Myocyte (in vitro differentiated cells): ENCODE measurements around the gene NRK. TPM values are rescaled to one million over a fixed set of nuclear protein-coding genes. Genes with fewer than 3 reads are reported as not detected.
"Not testable (repeated sequence)": the region's sequence is repeated elsewhere in the genome, so short reads cannot be mapped to it uniquely, and the experiment has no call there.

Experiments used
- DNase-seq: peaks from one replicate; pipeline ENCODE4 v3.0.0-alpha.2; 2012; ENCODE audit warnings: low read depth
- total RNA-seq: library from RNA; depleted of rRNA; stranded (reverse); fragments of >200 nt; gene quantifications from 2 replicates; pipeline ENCODE4 v1.2.3, GENCODE V29; 2014

NRK gene
- total RNA-seq, 1 donor from 2014 or later = not detected

DNA sequence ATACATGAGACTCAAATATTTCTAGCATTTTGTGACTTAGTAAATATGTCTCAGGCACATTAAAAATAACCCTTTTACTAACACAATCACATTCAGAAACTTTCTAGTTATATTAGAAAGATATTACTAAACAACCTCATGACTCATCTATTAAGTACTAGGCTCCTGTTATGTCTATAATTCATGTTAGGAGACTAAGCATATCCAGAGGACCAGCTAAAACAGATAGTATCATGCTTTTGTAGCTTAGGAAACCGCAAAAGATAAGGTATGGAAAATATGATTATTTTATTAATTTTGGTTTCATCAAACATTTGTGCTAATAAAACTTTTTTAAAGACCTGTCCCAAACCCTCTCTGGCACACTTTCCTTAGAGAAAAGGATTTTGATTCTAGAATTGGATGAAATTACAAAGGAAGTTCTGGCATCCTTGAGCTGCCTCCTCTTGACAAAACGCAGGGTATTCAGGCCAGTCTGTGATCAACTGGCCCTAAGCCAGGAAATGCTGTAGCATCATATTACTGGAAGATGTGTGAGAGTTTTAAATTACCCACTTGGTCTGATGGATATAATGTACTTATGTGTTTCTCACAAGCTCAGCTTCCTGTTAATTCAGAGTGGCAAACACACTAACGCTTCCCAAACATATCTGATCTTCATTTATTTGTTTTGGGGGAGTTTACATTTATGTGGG lies 60.4 kb downstream of the NRK start:
- DNase-seq = peak; percentile 13

DNA sequence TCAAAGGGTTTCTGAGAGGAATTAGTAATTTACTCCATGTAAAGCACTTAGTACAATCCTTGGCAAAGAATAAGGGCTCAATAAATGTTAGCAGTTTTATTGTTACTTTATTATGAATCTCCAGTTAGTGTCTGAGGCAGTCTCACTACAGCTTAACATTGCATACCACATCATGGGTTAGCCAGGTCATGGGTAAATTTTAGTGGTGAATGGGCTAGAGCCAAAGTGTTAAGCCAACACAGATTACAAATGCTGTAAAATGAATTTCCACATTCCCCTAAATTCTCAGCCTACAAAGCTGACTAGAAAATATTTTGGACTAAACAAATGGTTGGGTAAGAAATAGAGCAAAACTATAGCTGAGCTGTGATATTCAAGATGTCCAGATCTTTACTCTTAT lies 72.4 kb downstream of the NRK start:
- DNase-seq = no peak

DNA sequence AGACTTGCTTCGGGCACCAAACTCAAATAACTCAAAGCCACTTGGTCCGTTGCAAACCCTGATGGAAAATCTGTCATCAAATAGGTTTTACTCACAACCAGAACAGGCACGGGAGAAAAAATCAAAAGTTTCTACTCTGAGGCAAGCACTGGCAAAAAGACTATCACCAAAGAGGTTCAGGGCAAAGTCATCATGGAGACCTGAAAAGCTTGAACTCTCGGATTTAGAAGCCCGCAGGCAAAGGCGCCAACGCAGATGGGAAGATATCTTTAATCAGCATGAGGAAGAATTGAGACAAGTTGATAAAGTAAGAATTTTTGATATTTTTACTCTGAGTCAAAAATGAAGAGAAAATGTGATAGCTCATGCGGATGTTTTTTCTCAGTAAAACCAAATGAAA lies 87.2 kb downstream of the NRK start:
- DNase-seq = no peak

DNA sequence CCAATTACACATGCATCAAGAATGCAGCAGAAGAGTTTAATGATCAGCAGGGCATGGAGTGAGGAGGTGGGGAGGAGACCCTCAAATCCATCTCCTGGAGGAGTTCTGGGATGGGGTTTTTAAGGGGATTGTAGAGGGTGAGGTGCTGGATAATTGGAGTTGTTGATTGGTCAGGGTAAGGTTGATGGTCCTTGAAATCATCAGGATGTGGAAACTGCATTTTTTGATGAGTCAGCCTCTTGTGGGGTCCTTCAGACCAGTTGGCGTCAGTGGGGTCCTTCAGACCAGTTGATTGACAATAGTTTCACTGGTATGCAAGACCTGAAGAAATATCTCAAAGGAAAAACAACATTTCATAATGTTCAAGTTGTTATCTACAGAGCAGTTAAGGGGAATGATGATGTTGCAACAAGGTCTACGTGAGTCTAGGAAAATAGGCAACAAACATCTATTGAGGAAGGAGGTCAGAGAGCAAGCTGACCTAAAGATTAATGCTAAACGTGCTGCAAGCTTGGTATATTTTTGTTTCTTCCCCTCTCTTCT lies 88.3 kb downstream of the NRK start:
- no peak for DNase-seq

DNA sequence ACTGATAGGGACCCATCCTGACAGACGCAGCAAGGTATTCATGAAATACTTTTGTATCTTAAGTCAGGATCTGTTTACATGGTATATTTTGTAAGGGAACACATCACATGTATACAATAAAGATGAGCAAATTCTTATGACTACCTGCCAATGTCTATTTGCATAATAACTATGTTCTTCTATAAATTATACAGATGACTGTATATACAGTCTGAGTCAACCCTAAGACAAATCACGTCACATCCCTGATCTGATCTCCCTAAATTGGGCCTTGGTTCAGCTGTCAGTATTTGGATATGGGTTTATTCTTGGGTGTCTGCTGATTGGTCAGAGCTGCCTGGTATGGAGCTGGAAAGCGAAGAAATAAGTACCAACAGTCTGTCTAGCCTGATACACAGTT lies 122.9 kb downstream of the NRK start:
- DNase-seq = no peak

DNA sequence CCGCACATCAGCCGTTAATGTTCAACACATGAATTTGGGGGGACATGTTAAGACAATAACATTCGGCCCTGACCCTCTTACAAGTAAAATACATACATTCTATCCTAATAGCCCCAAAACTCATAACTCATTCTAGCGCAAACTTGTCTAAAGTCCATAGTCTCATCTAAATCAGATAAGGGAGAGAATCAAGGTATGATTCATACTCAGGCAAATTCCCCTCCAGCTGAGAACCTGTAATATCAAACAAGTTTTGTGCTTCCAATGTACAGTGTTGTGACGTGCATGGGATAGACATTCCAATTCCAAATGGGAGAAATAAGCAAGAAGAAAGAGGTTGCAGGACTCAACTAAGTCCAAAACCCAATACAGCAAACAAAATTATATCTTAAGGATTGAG lies 147.1 kb downstream of the NRK start:
- DNase-seq = no peak

DNA sequence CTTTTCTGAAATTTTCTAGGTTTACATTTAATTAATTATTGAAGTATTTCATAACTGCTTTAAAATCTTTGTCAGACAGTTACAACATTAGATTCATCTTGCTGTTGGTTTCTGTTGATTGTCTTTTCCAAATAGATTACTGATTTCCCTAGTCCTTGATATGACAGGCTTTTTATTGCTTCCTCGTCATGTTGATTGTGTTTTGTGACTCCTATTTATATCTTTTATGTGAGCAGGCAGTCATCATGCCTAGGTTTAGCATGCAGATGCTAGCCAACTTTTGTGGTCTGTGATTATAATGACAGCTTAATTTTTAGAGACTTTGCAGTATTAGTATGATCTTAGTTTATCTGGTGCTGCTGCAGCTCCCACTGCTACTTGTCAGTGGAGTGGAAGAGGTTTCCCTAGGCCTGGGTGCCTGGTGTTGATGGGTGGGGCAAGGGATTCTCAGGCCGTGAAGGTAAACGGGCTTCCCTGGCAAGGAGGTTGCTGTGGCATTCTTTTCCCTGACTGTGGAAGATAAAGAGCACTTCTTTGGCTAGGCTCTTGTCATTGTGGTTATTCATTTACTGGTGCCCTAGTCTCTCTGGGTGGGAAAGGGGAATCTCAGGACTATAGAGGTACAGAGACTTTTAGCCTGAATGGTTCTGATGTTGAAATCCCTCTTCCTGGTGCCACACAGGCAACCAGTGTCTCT lies 150.5 kb downstream of the NRK start:
- DNase-seq = no peak

DNA sequence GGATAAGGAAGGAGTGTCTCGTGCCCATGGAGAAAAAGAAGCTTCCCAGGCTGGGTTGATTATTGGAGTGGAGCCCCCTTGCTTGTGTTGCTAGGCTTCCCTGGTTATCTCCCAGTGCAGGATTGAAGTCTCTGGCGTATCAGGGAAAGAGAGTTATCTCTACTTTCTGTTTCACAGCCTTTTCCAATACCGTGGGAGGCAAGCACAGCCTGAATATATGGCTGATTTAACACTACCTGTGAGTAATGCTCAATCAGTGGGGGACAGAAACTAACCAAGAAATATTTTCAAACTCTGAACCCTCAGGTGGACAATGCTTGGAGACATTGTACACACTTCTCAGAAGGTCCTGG lies 151.0 kb downstream of the NRK start:
- DNase-seq = no peak

DNA sequence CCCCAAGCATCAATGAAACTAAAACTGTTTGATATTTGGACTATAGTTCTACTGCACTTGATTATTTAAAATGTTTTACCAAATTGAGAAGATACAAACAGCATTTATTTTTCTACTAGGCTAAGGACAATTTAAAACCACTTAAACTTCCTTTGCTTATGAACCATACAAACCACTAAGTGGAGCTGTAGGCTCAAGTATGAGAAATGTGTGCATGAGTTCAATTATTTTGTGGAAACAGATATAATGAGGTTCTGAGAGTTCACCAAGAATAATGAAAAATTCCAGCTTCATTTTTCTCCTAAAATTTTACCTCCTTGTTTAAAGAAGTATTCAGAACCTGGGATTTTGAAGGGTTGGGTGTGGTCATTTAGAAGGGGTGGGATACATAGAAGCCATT lies 153.0 kb downstream of the NRK start:
- peak; percentile 5 for DNase-seq

DNA sequence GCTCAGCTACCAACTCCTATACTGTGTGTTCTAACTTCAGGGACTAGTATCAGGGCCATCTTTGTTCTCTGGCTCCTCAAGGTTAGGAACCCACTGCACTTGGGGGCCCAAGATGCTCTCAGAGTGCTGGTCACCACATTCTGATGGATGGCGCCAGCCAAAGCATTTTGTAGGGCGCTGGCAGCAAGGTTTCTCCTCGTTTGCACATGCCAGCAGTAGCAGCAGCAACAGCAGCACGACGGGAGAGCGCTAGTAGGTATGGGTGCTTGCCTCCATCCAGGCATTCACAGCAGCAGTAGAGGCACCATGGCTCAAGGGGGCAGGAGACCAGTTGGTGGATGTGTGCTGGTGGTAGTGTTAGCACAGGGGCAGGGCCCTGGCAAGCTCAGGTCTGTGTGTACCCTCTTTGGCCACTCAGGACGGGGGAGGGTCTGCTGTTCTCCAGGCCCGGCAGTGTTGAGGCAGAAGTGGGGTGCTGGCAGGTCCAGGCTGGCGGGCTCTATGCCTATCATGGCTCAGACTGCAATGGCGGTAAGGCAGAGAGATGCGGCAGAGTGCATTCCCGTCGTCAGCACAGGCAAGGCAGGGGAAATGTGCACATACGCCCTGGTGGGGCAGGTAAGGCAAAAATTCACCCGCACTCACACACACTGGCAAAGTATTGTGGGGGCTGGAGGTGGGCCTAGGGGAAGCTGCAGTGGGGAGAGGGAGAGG lies 159.6 kb downstream of the NRK start:
- no peak for DNase-seq

DNA sequence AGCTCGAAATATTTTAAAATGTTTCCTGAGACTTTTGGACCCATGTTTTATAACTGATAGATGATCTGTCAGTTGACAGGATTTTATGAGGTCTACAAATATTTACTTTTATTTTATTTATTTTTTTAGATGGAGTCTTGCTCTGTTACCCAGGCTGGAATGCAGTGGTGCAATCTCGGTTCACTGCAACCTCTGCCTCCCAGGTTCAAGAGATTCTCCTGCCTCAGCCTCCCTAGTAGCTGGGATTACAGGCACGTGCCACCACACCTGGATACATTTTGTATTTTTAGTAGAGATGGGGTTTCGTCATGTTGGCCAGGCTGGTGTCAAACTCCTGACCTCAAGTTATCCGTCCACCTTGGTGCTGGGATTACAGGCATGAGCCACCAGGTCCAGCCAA lies 166.1 kb downstream of the NRK start:
- DNase-seq = not testable (repeated sequence)

DNA sequence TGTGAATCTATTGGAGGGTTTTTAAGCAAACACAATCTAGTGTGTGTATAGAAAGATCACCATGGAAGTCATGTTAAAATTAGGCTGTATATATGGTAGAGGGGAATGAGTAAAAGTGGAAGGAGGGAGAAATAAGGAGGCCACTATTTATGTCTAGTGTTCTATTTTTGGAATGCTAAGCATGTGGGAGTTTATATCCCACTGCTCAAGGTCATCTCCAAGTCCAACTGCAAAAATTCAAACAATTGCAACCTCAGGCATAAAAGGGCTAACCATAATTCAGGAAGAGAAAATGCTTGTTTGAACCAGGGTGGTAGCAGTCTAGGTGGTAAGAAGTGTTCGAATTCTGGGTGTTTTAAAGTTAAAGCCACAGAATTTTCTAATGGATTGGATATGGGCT lies 177.0 kb downstream of the NRK start:
- DNase-seq = no peak

DNA sequence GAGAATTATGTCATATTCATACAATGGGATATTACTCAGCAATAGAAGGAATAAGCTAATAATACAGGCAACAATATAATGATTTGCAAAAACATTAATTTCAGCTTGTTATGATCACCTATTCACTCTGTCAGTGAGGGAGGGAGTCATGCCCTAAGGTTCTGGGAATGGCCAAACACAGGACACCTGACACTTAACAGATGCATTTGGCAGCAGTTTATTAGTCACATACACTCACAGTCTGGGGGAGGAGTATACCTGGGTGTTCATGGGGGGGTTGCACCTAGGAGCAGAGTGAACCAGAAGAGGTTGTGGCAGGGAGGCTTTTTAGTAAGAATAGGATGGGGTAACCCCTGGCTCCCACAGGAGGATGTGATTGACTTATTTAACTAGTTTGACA lies 177.9 kb downstream of the NRK start:
- DNase-seq = no peak

DNA sequence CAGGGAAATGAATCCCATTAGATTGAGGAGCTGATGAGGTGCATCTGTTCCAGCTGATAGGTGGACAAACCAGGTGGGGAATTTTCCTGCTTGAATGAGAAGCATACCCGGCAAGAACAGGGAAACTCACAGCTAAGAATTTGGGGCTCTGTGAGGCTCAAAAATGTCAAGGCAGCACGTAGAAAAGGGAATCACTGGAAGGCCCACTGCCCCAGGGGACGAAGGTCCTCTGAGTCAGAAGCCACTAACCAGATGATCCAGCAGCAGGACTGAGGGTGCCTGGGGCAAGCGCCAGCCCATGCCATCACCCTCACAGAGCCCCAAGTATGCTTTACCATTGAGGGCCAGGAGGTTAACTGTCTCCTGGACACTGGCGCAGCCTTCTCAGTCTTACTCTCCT lies 178.3 kb downstream of the NRK start:
- DNase-seq = not testable (repeated sequence)

DNA sequence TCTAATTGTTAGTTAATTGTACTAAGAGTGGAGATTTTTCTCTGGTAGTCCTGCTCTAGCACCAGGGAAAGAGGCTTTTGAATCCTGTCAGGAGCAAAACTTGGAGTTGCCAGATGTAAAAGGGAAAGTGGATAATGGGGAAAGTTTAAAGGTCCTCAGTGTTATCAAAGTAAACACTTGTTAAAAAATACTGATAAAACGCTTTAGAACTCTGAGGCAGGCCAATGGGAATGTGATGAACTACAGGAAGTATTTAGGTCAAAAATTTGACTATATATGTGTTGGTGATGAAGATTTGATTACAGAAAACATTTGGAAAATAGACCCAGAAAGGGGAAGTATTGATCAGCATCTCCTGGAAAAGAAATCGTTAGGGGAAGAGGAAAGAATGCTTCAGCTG lies 183.3 kb downstream of the NRK start:
- no peak for DNase-seq

DNA sequence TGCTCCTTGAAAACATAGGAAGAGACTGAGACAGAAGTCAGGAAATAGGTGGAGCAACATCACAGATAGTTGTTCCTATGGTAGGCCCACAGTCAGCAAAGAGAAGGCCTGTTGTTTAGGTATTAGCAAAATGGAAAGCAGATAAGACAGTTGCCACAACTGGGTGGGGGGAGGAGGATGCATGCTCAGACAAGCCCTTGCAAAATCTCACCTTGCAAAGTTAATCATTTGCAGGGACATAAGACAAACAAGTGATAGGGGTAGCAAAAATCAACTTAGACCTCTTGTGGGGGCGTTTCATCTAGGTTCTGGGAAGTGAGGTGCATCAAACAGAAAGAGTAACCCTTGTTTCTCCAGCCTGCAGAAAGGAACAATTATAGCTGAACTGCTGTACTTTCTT lies 185.5 kb downstream of the NRK start:
- DNase-seq = no peak

Other genes with a start within 250 kb of the NRK start
- gene SERPINA7, start 216.2 kb downstream of the NRK start, total RNA-seq = not detected in 2 replicates